Thymus (tissue), 11 donors: ENCODE measurements around the gene EXO5. TPM values are rescaled to one million over a fixed set of nuclear protein-coding genes. Genes with fewer than 3 reads are reported as not detected.
A peak's percentile ranks its signal among the peaks of the same experiment; 100 is the strongest.
"Not testable (repeated sequence)": the region's sequence is repeated elsewhere in the genome, so short reads cannot be mapped to it uniquely, and the experiment has no call there.

ENCODE experiments used
- DNase-seq, 9 donors: peaks; one replicate each; pipeline ENCODE4 v3.0.0-alpha.2; 2013; ENCODE audit warnings: low spot score in 9 of 9, low read depth in 6 of 9, missing footprints in 1 of 9
- H3K27ac ChIP-seq, 2 donors: one replicate each; pipeline ENCODE4 v1.5.1; 2013; ENCODE audit warnings: control low read depth in 1 of 2, low read depth in 1 of 2, low read length in 1 of 2, mild to moderate bottlenecking in 1 of 2, moderate library complexity in 1 of 2
- H3K27me3 ChIP-seq, 2 donors: one replicate each; pipeline ENCODE4 v1.5.1; 2013; ENCODE audit warnings: low read length in 1 of 2; ENCODE audit not compliant: control insufficient read depth in 2 of 2, insufficient read depth in 1 of 2
- H3K36me3 ChIP-seq, 2 donors: one replicate each; pipeline ENCODE4 v1.5.1; 2013; ENCODE audit warnings: low read length in 1 of 2, mild to moderate bottlenecking in 1 of 2, moderate library complexity in 1 of 2; ENCODE audit not compliant: control insufficient read depth in 2 of 2, insufficient read depth in 2 of 2
- H3K4me1 ChIP-seq, 2 donors: one replicate each; pipeline ENCODE4 v1.5.1; 2013; ENCODE audit warnings: low read length in 2 of 2; ENCODE audit not compliant: control insufficient read depth in 2 of 2, insufficient read depth in 2 of 2
- H3K4me3 ChIP-seq, 2 donors: one replicate each; pipeline ENCODE4 v1.5.1; 2013; ENCODE audit warnings: low read length in 2 of 2, control low read depth in 1 of 2, mild to moderate bottlenecking in 1 of 2
- H3K9me3 ChIP-seq, 2 donors: one replicate each; pipeline ENCODE4 v1.5.1; 2013; ENCODE audit warnings: low read length in 1 of 2, mild to moderate bottlenecking in 1 of 2; ENCODE audit not compliant: control insufficient read depth in 2 of 2, insufficient read depth in 1 of 2
- WGBS: extraction: QIAGEN DNeasy Blood & Tissue Kit; methylation state at CpG from one replicate; pipeline ENCODE4 v1.1.7; 2013; 5-methylcytosine and 5-hydroxymethylcytosine counted together
- polyA plus RNA-seq: library from polyadenylated mRNA; stranded (reverse); fragments of 200-250 nt; gene quantifications from one replicate; pipeline ENCODE4 v1.2.3, GENCODE V29; 2013
- total RNA-seq: library from RNA; stranded (reverse); fragments of 120-200 nt; gene quantifications from one replicate; pipeline ENCODE4 v1.2.4, GENCODE V29; 2013
- donor health status: healthy.

EXO5 gene
- total and polyA plus RNA-seq, 2 donors, result 12.1 to 12.2 TPM

GRCh38 chr1:40479156-40479555, 29.4 kb upstream of the EXO5 start:
- 94% methylated on average over 4 of the region's 4 CpGs for WGBS
- no peak overlapping the region for H3K4me3 ChIP-seq

GRCh38 chr1:40495315-40495903, 13.2 kb upstream of the EXO5 start:
- H3K36me3 ChIP-seq, result peaks cover 12 to 34% of the 10 kb centered on the region in 2 donors
- no peak overlapping the region for H3K27ac ChIP-seq
- peaks cover 9 to 17% of the 10 kb centered on the region in 2 donors for H3K9me3 ChIP-seq
- 99% methylated on average over 4 of the region's 4 CpGs for WGBS
- no peaks in the 10 kb centered on the region for H3K27me3 ChIP-seq
- DNase-seq, result no peak
- no peaks in the 10 kb centered on the region for H3K4me1 ChIP-seq
- no peak overlapping the region for H3K4me3 ChIP-seq

More at GRCh38 chr1:40479156-40479555, 29.4 kb upstream of the EXO5 start:
- peaks cover 0 to 17% of the 10 kb centered on the region in 2 donors for H3K9me3 ChIP-seq
- H3K4me1 ChIP-seq, result peaks cover 8 to 15% of the 10 kb centered on the region in 2 donors
- H3K27me3 ChIP-seq, result no peaks in the 10 kb centered on the region
- H3K36me3 ChIP-seq, result peaks cover 4 to 8% of the 10 kb centered on the region in 2 donors
- no peak for DNase-seq
- H3K27ac ChIP-seq, result no peak overlapping the region

- H3K36me3 ChIP-seq, H3K4me1 ChIP-seq, DNase-seq, H3K27ac ChIP-seq, H3K4me3 ChIP-seq, H3K27me3 ChIP-seq: not testable (repeated sequence)
- WGBS, result 97% methylated on average over 4 of the region's 4 CpGs
- H3K9me3 ChIP-seq, result peaks cover 0 to 44% of the 10 kb centered on the region in 2 donors
These were observed 5.9 kb upstream of the EXO5 start for GRCh38 chr1:40502651-40503050.

GRCh38 chr1:40507973-40508372, 594 bp upstream of the EXO5 start:
- H3K9me3 ChIP-seq, result peaks cover 0 to 30% of the 10 kb centered on the region in 2 donors
- H3K27me3 ChIP-seq, result no peaks in the 10 kb centered on the region
- 63% methylated on average over 6 of the region's 6 CpGs for WGBS
- peaks cover 0 to 4% of the 10 kb centered on the region in 2 donors for H3K36me3 ChIP-seq
- H3K4me3 ChIP-seq, result peak overlapping the region; percentile 72 to 93
- no peak for DNase-seq
- H3K27ac ChIP-seq, result peak overlapping the region in 1 of 2 donors; percentile 94
- H3K4me1 ChIP-seq, result peaks cover 5 to 6% of the 10 kb centered on the region in 2 donors

- no peak overlapping the region for H3K27ac ChIP-seq
- peaks cover 0 to 43% of the 10 kb centered on the region in 2 donors for H3K9me3 ChIP-seq
- DNase-seq, result no peak
- H3K36me3 ChIP-seq, result peaks cover 11 to 15% of the 10 kb centered on the region in 2 donors
- no peaks in the 10 kb centered on the region for H3K4me1 ChIP-seq
- 97% methylated on average over 2 of the region's 2 CpGs for WGBS
- H3K4me3 ChIP-seq, result no peak overlapping the region
- no peaks in the 10 kb centered on the region for H3K27me3 ChIP-seq
These were observed 10.9 kb downstream of the EXO5 start for GRCh38 chr1:40519517-40519916.

GRCh38 chr1:40530735-40531380, 22.3 kb downstream of the EXO5 start:
- 32% methylated on average over 5 of the region's 5 CpGs for WGBS
- peak in 1 of 9 donors; percentile 12 for DNase-seq
- Histone ChIP-seq H3K4me3 (peak overlapping the region; percentile 60 to 66), H3K27ac (peak overlapping the region; percentile 52 to 68), H3K9me3 (peaks cover 0 to 6% of the 10 kb centered on the region in 2 donors), H3K36me3 (no peaks in the 10 kb centered on the region), H3K4me1 (peaks cover 7 to 8% of the 10 kb centered on the region in 2 donors), H3K27me3 (no peaks in the 10 kb centered on the region)

- H3K9me3 ChIP-seq, result peaks cover 0 to 6% of the 10 kb centered on the region in 2 donors
- no peaks in the 10 kb centered on the region for H3K36me3 ChIP-seq
- H3K4me3 ChIP-seq, result peak within 1 kb of the TSS; percentile 60 to 66
- WGBS, result under 1% methylated on average over 35 of the region's 35 CpGs
- H3K27ac ChIP-seq, result peak within 1 kb of the TSS; percentile 52 to 68
- peaks cover 7 to 8% of the 10 kb centered on the region in 2 donors for H3K4me1 ChIP-seq
- no peaks in the 10 kb centered on the region for H3K27me3 ChIP-seq
- peak; percentile 74 to 93 (median 84) for DNase-seq
These were observed 23.0 kb downstream of the EXO5 start, which contains the start of gene ZNF684 for GRCh38 chr1:40531381-40532061. ZNF684 (plus strand) TSS chr1:40531637; CDS start chr1:40533167, 1,530 bp downstream.

- Histone ChIP-seq H3K4me3 (peak overlapping the region; percentile 60 to 66), H3K4me1 (peaks cover 7 to 8% of the 10 kb centered on the region in 2 donors), H3K27me3 (no peaks in the 10 kb centered on the region), H3K9me3 (peaks cover 0 to 6% of the 10 kb centered on the region in 2 donors), H3K27ac (peak overlapping the region; percentile 15 to 32), H3K36me3 (no peaks in the 10 kb centered on the region)
- 13% methylated on average over 3 of the region's 3 CpGs for WGBS
- DNase-seq, result no peak
These were observed 23.5 kb downstream of the EXO5 start for GRCh38 chr1:40532062-40532389.
